GM19025 (cell line): ENCODE results near the gene RASSF8.

Experiments
- ATAC-seq: cut with Tn5 transposase; IDR thresholded peaks from one replicate; pipeline ENCODE4 v1.9.1; 2021; ENCODE audit warnings: mild to moderate bottlenecking, low read depth, moderate library complexity; ENCODE audit not compliant: unreplicated experiment

Gene RASSF8

GRCh38 chr12:26026713-26027112 is 68.2 kb downstream of the RASSF8 start:
- ATAC-seq = no peak

GRCh38 chr12:26027401-26027800 is 68.9 kb downstream of the RASSF8 start:
- ATAC-seq = no peak

GRCh38 chr12:26028953-26029735 is 70.7 kb downstream of the RASSF8 start:
- ATAC-seq = no peak

- no peak for ATAC-seq
Observed at GRCh38 chr12:26029736-26030022, 71.2 kb downstream of the RASSF8 start.

- ATAC-seq = no peak
Observed at GRCh38 chr12:26030371-26030770, 71.9 kb downstream of the RASSF8 start.

- no peak for ATAC-seq
Observed at GRCh38 chr12:26031318-26031717, 72.8 kb downstream of the RASSF8 start.

- ATAC-seq = no peak
Observed at GRCh38 chr12:26031827-26032226, 73.3 kb downstream of the RASSF8 start.

GRCh38 chr12:26032290-26032689 is 73.8 kb downstream of the RASSF8 start:
- ATAC-seq = no peak

GRCh38 chr12:26032719-26033241 is 74.3 kb downstream of the RASSF8 start:
- no peak for ATAC-seq

- no peak for ATAC-seq
Observed at GRCh38 chr12:26034371-26035142, 76.1 kb downstream of the RASSF8 start.

GRCh38 chr12:26036877-26037276 is 78.4 kb downstream of the RASSF8 start:
- no peak for ATAC-seq

- ATAC-seq = no peak
Observed at GRCh38 chr12:26037615-26038220, 79.2 kb downstream of the RASSF8 start.

- no peak for ATAC-seq
Observed at GRCh38 chr12:26042645-26043044, 84.2 kb downstream of the RASSF8 start.

GRCh38 chr12:26043135-26044006 is 84.9 kb downstream of the RASSF8 start:
- ATAC-seq = no peak

- ATAC-seq = no peak
Observed at GRCh38 chr12:26044007-26044394, 85.5 kb downstream of the RASSF8 start.

GRCh38 chr12:26044592-26044991 is 86.1 kb downstream of the RASSF8 start:
- ATAC-seq = no peak

GRCh38 chr12:26046203-26046602 is 87.7 kb downstream of the RASSF8 start:
- no peak for ATAC-seq

- no peak for ATAC-seq
Observed at GRCh38 chr12:26046906-26047305, 88.4 kb downstream of the RASSF8 start.

GRCh38 chr12:26047401-26048226 is 89.1 kb downstream of the RASSF8 start:
- ATAC-seq = no peak

GRCh38 chr12:26052652-26053051 is 94.2 kb downstream of the RASSF8 start:
- ATAC-seq = no peak
